Neutrophil (primary cell): ENCODE results near the gene OTUB2.

Experiments used
- H3K27ac ChIP-seq: fragments of 200-600 bp; sonication (generic); 2 replicates; pipeline ENCODE4 v1.5.1; 2016; ENCODE audit warnings: mild to moderate bottlenecking, moderate library complexity
- H3K27me3 ChIP-seq: fragments of 200-600 bp; sonication (generic); 2 replicates; pipeline ENCODE4 v1.6.0; 2016; ENCODE audit warnings: mild to moderate bottlenecking
- H3K36me3 ChIP-seq: fragments of 200-600 bp; sonication (generic); 2 replicates; pipeline ENCODE4 v1.5.1; 2017
- H3K4me1 ChIP-seq, 2 experiments: fragments of 200-600 bp in 1 of 2; sonication (generic) in 1 of 2; 1 replicate in 1 of 2; 2 replicates in 1 of 2; pipeline versions ENCODE4 v1.5.1 to v1.6.1; 2013 to 2016; ENCODE audit warnings: low read depth in 1 of 2, low read length in 1 of 2, mild to moderate bottlenecking in 1 of 2, moderate library complexity in 1 of 2; ENCODE audit not compliant: control insufficient read depth in 1 of 2, insufficient read depth in 1 of 2
- H3K4me3 ChIP-seq, 2 experiments: fragments of 200-600 bp in 1 of 2; sonication (generic) in 1 of 2; 1 replicate in 1 of 2; 2 replicates in 1 of 2; pipeline ENCODE4 v1.5.1; 2013 to 2016; ENCODE audit warnings: low read depth in 1 of 2, low read length in 1 of 2, mild to moderate bottlenecking in 1 of 2, moderate library complexity in 1 of 2
- H3K9me3 ChIP-seq: fragments of 200-600 bp; sonication (generic); 2 replicates; pipeline ENCODE4 v1.5.1; 2016
- TF ChIP-seq, protein P1 (sequence below): fragments of 200-600 bp; sonication (generic); IDR thresholded peaks from 2 replicates; pipeline ENCODE4 v1.5.1; 2016; ENCODE audit warnings: antibody characterized with exemption

OTUB2 gene

GRCh38 chr14:94001501-94002396, 24.4 kb upstream of the OTUB2 start:
- no peak overlapping the region for H3K4me3 ChIP-seq
- TF ChIP-seq, protein P1, sequence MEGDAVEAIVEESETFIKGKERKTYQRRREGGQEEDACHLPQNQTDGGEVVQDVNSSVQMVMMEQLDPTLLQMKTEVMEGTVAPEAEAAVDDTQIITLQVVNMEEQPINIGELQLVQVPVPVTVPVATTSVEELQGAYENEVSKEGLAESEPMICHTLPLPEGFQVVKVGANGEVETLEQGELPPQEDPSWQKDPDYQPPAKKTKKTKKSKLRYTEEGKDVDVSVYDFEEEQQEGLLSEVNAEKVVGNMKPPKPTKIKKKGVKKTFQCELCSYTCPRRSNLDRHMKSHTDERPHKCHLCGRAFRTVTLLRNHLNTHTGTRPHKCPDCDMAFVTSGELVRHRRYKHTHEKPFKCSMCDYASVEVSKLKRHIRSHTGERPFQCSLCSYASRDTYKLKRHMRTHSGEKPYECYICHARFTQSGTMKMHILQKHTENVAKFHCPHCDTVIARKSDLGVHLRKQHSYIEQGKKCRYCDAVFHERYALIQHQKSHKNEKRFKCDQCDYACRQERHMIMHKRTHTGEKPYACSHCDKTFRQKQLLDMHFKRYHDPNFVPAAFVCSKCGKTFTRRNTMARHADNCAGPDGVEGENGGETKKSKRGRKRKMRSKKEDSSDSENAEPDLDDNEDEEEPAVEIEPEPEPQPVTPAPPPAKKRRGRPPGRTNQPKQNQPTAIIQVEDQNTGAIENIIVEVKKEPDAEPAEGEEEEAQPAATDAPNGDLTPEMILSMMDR: peak; percentile 93
- H3K4me1 ChIP-seq: no peaks in the 10 kb centered on the region
- no peaks in the 10 kb centered on the region for H3K36me3 ChIP-seq
- H3K27ac ChIP-seq: no peak overlapping the region
- peaks cover 12% of the 10 kb centered on the region for H3K27me3 ChIP-seq
- H3K9me3 ChIP-seq: no peaks in the 10 kb centered on the region

- no peak overlapping the region for H3K27ac ChIP-seq
- TF ChIP-seq, protein P1: no peak
- H3K36me3 ChIP-seq: no peaks in the 10 kb centered on the region
- H3K27me3 ChIP-seq: peaks cover 12% of the 10 kb centered on the region
- no peak overlapping the region for H3K4me3 ChIP-seq
- H3K9me3 ChIP-seq: no peaks in the 10 kb centered on the region
- H3K4me1 ChIP-seq: no peaks in the 10 kb centered on the region
Measured at GRCh38 chr14:94003397-94003796, 22.7 kb upstream of the OTUB2 start.

DNA sequence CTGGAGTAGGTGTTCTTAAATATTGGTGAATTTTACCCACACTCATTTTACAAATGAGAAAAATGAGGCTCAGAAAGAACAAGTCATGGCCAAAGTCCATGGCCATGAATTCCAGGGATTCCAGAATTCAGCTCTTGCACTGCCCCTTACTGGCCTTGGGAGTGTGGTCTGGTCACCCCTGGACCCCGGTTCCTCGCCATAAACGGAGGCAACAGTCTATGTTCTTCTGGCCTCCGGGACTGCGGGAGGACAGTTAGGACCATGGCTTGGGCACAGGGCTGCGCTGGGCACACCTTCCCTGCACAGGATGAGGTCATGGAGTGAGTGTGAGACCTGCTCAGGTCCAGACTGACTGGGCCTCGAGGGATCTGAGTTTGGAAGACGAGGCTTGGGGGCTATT, 22.1 kb upstream of the OTUB2 start:
- TF ChIP-seq, protein P1: no peak
- Histone ChIP-seq H3K4me1 (no peaks in the 10 kb centered on the region), H3K27me3 (peaks cover 12% of the 10 kb centered on the region), H3K27ac (no peak overlapping the region), H3K9me3 (no peaks in the 10 kb centered on the region), H3K4me3 (no peak overlapping the region), H3K36me3 (no peaks in the 10 kb centered on the region)

GRCh38 chr14:94005324-94006073, 20.6 kb upstream of the OTUB2 start:
- peaks cover 20% of the 10 kb centered on the region for H3K27me3 ChIP-seq
- H3K27ac ChIP-seq: no peak overlapping the region
- no peak overlapping the region for H3K4me3 ChIP-seq
- H3K36me3 ChIP-seq: no peaks in the 10 kb centered on the region
- TF ChIP-seq, protein P1: no peak
- H3K9me3 ChIP-seq: no peaks in the 10 kb centered on the region
- no peaks in the 10 kb centered on the region for H3K4me1 ChIP-seq

GRCh38 chr14:94008234-94008633, 17.9 kb upstream of the OTUB2 start:
- H3K4me1 ChIP-seq: no peaks in the 10 kb centered on the region

More at GRCh38 chr14:94008234-94008633, 17.9 kb upstream of the OTUB2 start:
- TF ChIP-seq, protein P1: no peak
- Histone ChIP-seq H3K27ac (no peak overlapping the region), H3K36me3 (no peaks in the 10 kb centered on the region), H3K9me3 (no peaks in the 10 kb centered on the region), H3K27me3 (peaks cover 11% of the 10 kb centered on the region), H3K4me3 (no peak overlapping the region)
